HG03571 (cell line): Measurements from ENCODE around the gene ABCA2.

Experiments used
- ATAC-seq: cut with Tn5 transposase; IDR thresholded peaks from one replicate; pipeline ENCODE4 v1.9.1; 2021; ENCODE audit not compliant: unreplicated experiment

ABCA2 gene

DNA sequence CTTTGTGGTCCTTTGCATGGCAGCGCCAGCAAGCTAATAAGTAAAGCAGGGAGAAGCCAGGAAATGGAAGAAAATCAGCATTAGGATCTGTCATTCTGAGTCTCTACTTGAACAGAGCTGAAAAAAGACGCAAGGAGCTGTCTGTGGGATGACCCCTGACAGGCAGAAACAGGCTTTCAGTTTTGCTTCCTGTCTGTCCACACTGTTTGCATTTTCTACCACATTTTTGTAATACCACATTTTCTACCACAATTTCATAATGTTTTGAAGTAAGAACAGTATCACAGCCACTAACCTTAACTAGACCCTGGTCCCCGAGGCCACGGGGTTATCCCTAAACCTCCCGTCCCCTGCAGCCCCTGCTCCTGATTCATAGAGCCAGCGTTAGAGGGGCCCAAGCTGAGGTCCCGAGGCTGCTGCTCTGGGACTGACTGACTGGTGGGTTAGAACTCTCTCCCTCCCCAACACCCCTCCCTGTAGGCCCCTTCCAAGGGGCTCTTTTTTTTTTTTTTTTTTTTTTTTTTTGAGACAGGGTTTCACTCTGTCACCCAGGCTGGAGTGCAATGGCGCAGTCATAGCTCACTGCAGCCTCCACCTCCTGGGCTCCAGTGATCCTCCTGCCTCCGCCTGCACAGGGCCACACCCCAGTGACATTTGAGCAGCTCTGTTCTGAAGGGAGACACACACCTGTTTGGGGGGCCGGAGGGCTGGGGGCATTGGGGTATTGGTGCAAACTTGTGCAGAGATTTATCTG is 27.7 kb downstream of the ABCA2 start:
- ATAC-seq = peak; percentile 74

DNA sequence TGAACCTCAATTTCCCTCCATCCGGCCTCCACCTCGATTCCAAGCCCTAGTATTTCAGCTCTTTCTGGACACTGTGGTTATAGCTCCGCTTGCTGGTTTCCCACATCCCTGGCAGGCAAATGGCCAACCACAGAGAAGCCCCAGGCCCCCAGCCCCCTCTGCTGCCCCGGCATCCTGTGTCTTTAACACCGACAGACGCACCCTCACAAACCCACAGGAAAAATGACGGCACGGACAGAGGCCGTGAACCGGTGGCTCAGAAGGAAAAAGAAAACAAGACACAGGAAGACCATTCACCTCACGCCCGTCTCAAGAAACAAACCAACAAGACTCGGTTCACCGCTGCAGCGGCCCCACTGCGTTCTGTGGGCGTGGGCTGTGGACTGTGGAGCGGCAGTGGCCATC is 30.2 kb downstream of the ABCA2 start:
- ATAC-seq = no peak

DNA sequence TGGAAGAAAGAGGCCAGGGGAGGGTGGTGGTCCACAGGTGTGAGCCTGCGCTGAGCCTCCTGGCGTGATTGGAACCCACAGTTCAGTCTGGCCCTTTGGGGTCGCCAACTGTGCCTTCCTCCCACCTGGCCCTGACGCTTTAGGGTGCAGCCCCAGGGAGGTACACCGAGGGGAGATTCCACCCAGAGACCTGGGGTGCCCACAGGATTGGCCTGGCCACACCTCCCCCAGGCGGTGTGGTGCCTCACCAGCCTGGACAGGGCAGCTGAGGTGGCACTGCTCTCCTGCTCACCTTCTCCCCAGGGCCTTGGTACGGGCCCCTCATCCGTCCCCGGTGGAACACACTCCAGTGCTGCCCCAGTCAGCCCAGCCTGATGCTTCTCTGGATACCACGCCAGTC is 30.7 kb downstream of the ABCA2 start:
- no peak for ATAC-seq

DNA sequence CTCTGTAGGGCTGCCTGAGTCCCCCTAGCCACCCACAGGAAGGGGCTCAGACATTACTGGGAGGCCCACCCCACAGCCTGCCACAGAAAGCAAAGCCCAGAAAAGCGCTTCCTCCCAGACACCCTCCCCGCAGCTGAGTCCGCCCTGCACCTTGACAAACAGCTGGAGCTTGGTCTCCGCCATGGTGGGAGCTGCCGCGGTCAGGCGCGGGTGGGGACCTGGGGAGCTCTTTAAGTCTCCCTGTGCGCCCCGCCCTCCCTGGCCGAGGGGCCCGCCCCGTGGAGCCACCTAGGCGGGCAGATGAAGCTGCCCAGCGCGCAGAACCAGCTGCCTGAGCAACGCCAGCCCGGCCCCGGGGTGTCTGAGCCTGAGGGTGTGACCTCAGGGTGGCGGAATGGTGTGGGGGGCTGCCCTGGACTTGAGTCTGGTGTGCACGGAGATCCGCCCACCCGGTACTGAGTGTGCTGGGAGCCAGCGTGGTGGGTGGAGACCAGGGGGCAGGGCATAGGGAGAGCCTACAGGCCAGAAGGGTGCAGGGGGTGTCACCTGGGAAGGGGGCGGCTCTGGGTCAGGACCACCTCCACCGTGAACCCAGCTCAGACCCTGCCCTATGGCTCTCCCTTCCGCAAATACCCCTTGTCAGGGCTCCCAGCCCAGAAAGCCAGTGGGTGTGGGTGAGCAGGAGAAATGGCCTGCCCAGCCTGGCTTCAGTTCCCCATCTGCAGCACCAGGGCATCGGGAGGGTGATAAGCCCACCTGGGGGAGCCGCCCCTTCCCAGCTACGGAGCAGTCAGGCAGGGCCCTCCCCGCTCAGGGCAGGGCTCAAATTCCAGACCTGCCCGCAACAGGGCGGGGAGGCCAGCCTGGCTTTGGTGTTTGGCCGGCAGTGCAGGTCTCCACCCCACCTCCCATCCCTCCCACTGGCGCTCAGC is 31.4 kb downstream of the ABCA2 start, which contains the start of gene CLIC3:
Gene CLIC3 (minus strand): TSS at position 208 of the 932 bp plus-strand sequence. CDS start 25 bp downstream, at position 183.
- no peak for ATAC-seq

DNA sequence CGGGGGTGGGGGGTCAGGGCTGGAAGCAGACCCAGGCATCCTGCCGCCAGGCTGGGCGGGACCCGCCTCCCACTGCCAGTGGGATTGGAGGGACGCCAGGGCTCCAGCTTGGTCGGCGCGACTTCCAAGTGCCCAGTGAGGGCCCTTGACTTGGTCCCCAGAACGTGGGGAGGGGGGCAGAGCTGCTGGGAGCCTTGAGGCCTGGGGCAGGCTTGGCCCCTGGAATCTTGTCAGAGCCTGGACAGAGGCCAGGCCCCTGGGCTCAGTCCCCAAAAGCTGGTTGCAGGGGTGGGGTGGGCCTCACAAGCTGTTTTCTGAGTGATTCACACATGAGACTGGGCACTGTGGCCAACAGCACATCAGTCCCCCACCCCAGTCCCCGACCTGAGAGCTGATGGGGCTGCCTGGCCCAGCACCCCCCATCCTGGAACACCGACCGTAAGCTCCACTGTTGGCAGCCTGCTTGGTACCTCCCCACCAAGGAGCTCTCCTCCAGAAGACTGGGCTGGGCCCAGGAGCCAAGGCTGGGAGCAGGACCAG is 32.2 kb downstream of the ABCA2 start:
- no peak for ATAC-seq

DNA sequence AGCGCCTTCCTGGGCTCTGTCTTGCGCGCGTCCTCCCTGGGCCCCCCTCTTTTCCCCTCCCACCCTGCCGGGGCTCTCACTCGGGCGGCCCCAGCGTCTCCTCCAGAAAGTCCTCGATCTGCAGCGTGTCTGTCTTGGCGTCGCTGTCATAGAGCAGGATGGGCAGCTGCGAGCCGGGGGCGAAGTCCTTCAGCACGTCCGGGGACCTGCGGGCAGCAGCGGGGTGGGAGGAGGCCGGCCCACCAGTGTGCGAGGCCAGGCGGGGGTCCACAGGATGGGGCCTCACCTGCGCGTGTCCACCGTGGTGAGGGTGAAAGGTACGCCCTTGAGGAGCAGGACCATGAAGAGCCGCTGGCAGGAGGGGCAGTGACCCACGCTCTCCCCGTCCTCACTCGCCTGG is 32.7 kb downstream of the ABCA2 start:
- ATAC-seq = no peak

- ATAC-seq = no peak
These were observed 33.2 kb downstream of the ABCA2 start for GRCh38 chr9:136994888-136995230.

- no peak for ATAC-seq
These were observed 33.7 kb downstream of the ABCA2 start for GRCh38 chr9:136994180-136994887.

- ATAC-seq = no peak
These were observed 35.1 kb downstream of the ABCA2 start for GRCh38 chr9:136992819-136993369.

- ATAC-seq = peak; percentile 77
These were observed 35.8 kb downstream of the ABCA2 start, which contains the start of gene PAXX for GRCh38 chr9:136991993-136992818. Gene PAXX (plus strand): TSS chr9:136992422. CDS start chr9:136992444, 22 bp downstream.

- ATAC-seq = no peak
These were observed 37.7 kb downstream of the ABCA2 start for GRCh38 chr9:136990242-136990911.

GRCh38 chr9:136988872-136989271 is 39.2 kb downstream of the ABCA2 start:
- ATAC-seq = no peak

- ATAC-seq = no peak
These were observed 42.2 kb downstream of the ABCA2 start for GRCh38 chr9:136985853-136986252.

- no peak for ATAC-seq
These were observed 42.9 kb downstream of the ABCA2 start for GRCh38 chr9:136985027-136985602.

- ATAC-seq = no peak
These were observed 43.5 kb downstream of the ABCA2 start for GRCh38 chr9:136984464-136985026.

- no peak for ATAC-seq
These were observed 44.3 kb downstream of the ABCA2 start for GRCh38 chr9:136983656-136984314.

GRCh38 chr9:136983167-136983566 is 44.9 kb downstream of the ABCA2 start:
- ATAC-seq = no peak
